T-helper 1 cell treated with Interleukin-12 subunit alpha and Interleukin-12 subunit beta and Interleukin-4 antibody, amounts not matched to agents 30 μg/mL and 1 μg/mL, for 36 hours (primary cell): ENCODE results near the gene ZNF175.

Experiments
- H3K27ac Mint-ChIP-seq: one replicate; pipeline ENCODE4 v1.8.0; 2021; ENCODE audit warnings: mild to moderate bottlenecking, mixed read lengths
- H3K27me3 Mint-ChIP-seq: one replicate; pipeline ENCODE4 v1.8.0; 2021; ENCODE audit warnings: low read depth, mixed read lengths
- H3K36me3 Mint-ChIP-seq: one replicate; pipeline ENCODE4 v1.8.0; 2021; ENCODE audit warnings: low read depth, mixed read lengths
- H3K4me1 Mint-ChIP-seq: one replicate; pipeline ENCODE4 v1.8.0; 2021; ENCODE audit warnings: low read depth, mixed read lengths
- H3K4me3 Mint-ChIP-seq: one replicate; pipeline ENCODE4 v1.8.0; 2021; ENCODE audit warnings: mild to moderate bottlenecking, moderate library complexity, mixed read lengths
- H3K9me3 Mint-ChIP-seq: one replicate; pipeline ENCODE4 v1.8.0; 2021; ENCODE audit warnings: mixed read lengths

ZNF175 gene

DNA sequence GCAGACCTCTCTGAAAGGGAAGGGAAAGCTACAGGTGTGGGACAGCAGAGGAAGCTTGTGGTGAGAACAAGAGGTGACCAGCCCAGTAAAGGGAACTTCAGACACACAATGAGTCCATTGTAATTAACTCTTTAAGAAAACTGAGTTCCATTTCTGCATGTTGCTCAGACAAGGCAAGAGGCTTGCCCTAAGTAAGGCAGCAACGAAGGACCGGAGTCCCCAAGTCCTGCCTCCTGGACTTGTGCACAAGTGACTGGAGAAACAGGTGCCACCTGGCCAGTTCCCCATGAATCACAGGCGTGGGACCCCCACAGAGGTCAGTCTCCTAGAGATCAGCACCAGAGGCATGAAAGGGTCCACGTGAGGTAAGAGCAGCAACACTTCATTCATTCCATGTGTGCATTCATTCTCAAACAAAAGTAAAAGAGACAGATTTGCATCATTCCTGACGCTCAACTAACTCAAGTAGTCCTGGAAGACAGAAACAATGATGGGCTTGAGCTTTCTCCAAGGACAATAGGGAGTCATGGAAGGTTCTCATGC, 24.9 kb upstream of the ZNF175 start:
- Mint-ChIP-seq H3K4me3 (no peak overlapping the region), H3K27ac (no peak overlapping the region), H3K4me1 (peaks cover 15% of the 10 kb centered on the region), H3K27me3 (peaks cover 26% of the 10 kb centered on the region), H3K9me3 (no peaks in the 10 kb centered on the region), H3K36me3 (no peaks in the 10 kb centered on the region)

DNA sequence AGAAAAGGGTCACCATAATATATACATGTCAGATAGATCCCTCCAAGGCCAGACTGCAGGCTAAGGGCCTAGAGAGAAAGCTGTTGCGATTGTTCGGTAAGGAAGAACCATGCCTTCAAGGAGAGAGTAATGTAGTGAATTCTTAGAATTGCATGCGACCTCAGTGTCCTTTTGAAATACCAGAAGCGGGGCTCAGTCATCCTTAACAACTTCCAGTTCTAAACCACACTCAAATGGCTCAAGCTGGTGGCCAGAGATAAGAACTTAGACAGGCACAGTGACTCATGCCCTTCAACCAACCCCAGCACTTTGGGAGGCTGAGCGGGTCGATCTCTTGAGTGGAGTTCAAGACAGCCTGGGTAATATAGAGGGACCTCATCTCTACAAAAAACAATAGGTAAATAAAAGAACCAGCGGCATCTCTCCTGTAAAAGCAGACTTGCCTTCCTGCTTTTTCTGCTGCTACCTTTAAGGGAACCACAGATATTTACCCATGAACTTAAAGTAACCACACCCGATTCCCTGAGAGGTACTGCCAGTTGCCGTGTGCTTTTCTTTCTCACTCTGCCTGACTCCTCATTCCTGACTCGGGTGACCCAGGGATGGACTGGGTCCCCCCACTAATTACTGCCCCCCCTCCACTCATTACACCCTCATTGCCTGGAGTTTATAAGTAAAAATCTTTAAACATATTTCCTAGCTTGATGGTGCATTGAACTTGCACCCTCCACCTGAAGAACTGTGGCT, 24.3 kb upstream of the ZNF175 start:
- Mint-ChIP-seq H3K27me3 (peaks cover 21% of the 10 kb centered on the region), H3K4me1 (peaks cover 21% of the 10 kb centered on the region)

DNA sequence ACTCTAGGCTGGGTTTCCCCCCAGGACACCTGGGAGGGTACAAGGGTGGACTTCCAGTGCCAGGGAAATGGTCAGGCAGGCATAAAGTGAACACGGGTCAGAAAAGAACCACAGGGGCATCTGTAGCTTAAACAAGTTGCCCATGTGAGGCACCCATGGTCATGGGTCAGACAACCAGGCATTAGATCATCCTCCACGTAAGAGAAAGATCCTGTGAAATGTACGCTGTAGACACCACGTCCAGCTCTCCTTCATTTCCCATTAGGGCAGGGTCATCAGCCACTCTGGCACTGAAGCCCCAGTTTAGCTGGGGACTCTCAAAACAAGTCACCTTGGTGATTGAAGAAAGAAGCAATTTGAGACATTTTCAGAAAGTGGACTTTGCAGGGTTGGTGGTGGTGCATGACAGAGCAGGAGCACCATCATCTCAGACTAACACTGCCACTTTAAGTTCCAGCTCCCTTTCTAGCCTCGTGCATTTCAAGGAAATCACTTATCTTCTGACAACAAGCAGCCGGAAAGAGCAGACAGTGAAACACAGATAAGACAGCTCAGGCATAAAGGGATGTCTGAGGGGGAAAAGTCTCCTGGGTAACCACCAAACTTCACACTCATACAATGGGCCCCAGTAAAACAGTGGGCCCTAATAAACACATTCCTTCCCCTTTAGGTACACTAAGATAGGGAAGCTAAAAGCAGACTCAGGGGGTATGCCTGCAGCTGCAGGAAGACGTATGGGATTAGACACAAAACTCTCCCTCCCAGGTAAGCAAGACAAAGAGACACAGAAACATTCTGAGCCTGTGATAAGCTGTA, 23.5 kb upstream of the ZNF175 start:
- Mint-ChIP-seq H3K36me3 (no peaks in the 10 kb centered on the region), H3K4me1 (peaks cover 24% of the 10 kb centered on the region), H3K27me3 (peaks cover 20% of the 10 kb centered on the region), H3K4me3 (no peak overlapping the region), H3K27ac (peak overlapping the region; percentile 64), H3K9me3 (no peaks in the 10 kb centered on the region)

More for the DNA sequence above, 24.3 kb upstream of the ZNF175 start:
- Mint-ChIP-seq H3K4me3 (no peak overlapping the region), H3K9me3 (no peaks in the 10 kb centered on the region), H3K36me3 (no peaks in the 10 kb centered on the region), H3K27ac (no peak overlapping the region)

DNA sequence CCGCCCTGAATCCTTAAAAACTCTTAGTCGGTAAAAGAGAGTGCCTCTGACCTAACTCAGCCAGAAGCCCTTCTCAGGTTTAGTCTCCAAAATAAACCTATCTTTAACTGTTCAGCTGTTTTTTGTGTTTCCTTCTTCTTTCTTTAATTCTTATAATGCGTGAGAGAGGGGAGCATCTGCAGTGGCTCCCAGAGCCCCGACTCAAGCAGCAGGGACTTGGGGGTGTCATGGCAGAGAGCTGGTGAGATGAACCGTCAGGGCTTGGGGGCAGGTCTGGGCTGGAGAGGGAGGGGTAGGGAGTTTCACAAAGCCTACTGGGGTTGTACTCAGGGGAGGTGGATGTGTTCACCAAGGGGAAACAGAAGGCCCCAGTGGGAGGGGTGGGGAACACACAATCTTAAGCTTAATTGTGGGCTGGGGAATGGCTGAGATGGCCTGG, 22.9 kb upstream of the ZNF175 start:
- H3K27me3 Mint-ChIP-seq: peaks cover 22% of the 10 kb centered on the region

DNA sequence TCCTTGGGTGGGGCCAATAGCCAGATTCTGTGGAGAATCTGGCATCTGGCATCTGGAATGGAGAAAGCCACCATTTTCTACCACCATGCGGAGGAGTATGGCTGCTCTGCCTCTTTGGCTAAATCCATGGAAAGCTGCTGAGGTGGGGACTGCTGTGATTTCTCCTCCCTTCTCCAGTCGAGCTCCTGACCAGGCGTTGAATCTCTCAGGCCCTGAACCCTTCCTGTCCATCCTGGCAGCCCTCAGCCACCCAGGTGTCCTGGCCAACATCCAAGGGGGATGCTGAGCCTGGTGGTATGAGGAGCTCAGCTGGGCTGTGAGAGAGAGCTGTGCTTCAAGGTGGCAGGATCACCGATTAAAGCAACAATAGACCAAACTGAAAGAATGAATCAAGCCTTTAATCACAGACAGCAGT, 22.2 kb upstream of the ZNF175 start:
- no peaks in the 10 kb centered on the region for H3K36me3 Mint-ChIP-seq
- no peak overlapping the region for H3K27ac Mint-ChIP-seq
- no peaks in the 10 kb centered on the region for H3K9me3 Mint-ChIP-seq
- no peak overlapping the region for H3K4me3 Mint-ChIP-seq
- peaks cover 24% of the 10 kb centered on the region for H3K4me1 Mint-ChIP-seq
- H3K27me3 Mint-ChIP-seq: peaks cover 22% of the 10 kb centered on the region

More for the DNA sequence above, 22.9 kb upstream of the ZNF175 start:
- no peaks in the 10 kb centered on the region for H3K36me3 Mint-ChIP-seq
- no peak overlapping the region for H3K27ac Mint-ChIP-seq
- H3K9me3 Mint-ChIP-seq: no peaks in the 10 kb centered on the region
- H3K4me3 Mint-ChIP-seq: no peak overlapping the region
- peaks cover 24% of the 10 kb centered on the region for H3K4me1 Mint-ChIP-seq

DNA sequence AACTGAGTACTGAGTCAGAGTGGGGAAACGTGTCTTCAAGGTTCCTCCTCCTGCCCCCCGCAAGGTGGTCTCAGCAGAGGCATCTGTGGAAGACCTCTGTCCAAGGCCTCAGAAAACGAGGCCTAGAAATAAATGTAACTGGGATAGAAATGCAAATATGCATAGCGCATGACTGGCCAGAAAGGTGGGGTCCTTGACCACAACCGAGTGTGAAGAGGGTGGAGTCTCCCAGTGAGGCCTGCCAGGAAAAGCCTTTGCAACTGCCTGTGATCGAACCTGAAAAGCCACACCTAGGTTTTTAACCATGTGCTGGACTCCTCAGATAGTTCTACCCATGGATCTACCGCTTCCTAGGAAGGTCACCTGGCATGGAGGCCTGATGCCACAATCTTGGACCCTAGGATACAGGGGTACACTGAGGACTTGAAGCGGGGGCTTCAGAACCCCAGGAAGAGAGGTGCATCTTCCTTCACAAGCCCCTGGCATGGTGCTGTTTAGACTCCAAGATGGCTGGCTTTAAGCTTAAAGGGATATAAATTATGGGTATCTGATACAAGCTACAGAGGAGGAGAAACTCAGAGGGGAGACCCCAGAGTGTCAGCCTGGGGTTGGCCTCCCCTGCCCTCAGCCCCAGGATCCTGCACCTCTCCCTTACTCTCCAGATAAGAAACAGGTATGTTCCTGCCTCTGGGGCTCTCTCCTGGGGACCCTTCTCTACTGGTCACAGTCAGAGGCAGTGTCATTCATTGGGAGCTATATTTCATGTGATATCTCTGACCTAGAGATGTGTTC, 21.4 kb upstream of the ZNF175 start:
- no peak overlapping the region for H3K27ac Mint-ChIP-seq
- H3K9me3 Mint-ChIP-seq: no peaks in the 10 kb centered on the region
- peaks cover 24% of the 10 kb centered on the region for H3K4me1 Mint-ChIP-seq
- H3K36me3 Mint-ChIP-seq: no peaks in the 10 kb centered on the region
- peak overlapping the region; percentile 28 for H3K4me3 Mint-ChIP-seq
- peaks cover 22% of the 10 kb centered on the region for H3K27me3 Mint-ChIP-seq

DNA sequence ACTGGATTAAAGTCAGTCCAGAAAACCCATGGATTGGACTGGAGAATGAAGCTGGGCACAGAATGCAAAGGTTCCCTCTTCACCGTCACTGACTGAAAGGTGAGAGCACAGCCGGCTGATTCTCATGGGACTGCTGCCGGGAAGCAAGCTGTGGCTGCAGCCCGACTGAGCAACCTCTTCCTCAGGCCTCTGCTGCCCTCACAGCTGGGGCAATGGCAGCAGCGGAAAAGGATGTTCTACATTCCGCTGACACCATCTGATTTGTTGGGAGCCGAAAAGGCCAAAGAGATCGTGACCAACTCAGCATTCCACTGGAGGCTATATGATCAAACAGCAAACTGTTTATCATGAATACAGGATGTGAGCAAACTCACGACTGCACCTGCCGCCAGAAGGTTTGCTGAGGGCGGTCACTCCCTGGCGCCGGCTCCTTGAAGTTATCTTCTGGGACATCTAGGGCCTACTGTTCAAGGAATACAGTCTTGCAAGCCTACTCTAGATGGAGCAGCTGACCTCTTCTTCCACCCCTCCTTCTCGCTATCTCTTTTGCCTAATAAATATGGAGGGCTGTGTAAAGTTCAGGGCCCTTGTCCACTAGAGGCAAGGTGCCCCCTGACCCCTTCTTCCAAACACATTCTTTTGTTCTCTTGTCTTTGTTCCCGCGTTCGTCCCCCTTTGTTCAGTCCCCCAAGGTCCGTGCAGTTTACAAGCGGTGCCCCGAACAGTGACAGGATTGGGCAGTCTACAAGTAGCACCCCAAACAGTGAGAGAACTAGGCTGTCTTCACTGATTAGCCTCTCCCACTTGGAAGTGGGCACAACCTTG, 20.0 kb upstream of the ZNF175 start:
- Mint-ChIP-seq H3K27me3 (peaks cover 22% of the 10 kb centered on the region), H3K9me3 (no peaks in the 10 kb centered on the region), H3K36me3 (no peaks in the 10 kb centered on the region), H3K4me1 (peaks cover 24% of the 10 kb centered on the region), H3K27ac (no peak overlapping the region), H3K4me3 (peak overlapping the region; percentile 10)

DNA sequence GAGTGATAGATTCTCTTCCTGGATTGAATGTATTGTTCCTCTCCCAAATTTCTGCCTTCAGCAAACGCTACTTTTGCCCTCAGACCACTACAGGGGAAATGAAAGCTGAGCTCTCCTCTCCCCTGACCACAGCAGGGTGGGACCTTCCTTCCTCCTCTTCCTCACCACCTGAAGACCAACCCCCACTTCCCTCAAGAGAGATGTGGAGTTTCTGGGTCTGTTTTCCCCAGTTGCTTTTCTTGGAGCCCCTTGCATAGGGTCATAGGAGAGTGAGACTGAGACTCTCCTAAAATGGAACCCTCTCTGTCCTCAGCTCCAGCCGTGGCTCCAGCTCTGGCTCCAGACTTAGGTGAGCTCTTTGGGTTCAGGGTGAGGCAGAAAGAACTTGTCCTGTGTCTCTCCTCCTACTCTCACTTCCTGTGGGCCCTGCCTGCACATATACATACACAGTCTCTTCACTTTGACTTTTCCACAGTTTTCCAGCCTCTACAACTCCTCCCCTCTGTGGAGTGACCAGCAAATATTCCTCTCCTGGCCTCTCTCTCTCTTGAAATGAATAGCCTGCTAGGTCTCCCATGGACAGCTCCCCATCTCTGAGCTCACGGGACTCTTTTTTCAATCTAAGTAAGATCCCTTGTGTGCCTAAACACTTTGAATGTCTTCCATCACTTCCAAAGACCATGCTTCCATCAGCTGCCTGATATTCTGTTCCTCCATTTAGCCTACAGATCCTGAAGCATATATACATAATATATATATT, 19.2 kb upstream of the ZNF175 start:
- Mint-ChIP-seq H3K27ac (no peak overlapping the region), H3K36me3 (no peaks in the 10 kb centered on the region), H3K4me1 (peaks cover 19% of the 10 kb centered on the region), H3K27me3 (peaks cover 14% of the 10 kb centered on the region), H3K9me3 (no peaks in the 10 kb centered on the region), H3K4me3 (no peak overlapping the region)

DNA sequence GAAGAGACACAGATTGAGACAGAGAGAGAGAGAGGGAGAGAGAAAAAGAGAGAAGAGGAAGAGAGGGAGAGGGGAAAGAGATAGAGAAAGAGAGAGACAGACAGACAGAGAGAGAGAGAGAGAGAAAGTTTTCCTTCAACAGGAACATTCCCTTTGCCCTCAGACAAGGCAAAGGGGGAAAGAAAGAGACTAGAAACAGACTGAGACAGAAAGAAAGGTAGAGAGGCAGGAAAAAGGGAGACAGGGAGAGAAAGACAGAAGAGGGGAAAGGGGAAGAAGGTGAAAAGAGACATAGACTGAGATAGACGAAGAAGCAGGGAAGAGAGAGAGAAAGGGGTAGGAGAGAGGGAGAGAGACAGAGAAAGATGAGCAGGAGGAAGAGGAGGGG, 18.5 kb upstream of the ZNF175 start:
- Mint-ChIP-seq H3K27ac (no peak overlapping the region), H3K9me3 (no peaks in the 10 kb centered on the region), H3K27me3 (peaks cover 13% of the 10 kb centered on the region), H3K4me1 (peaks cover 19% of the 10 kb centered on the region), H3K36me3 (no peaks in the 10 kb centered on the region), H3K4me3 (no peak overlapping the region)

DNA sequence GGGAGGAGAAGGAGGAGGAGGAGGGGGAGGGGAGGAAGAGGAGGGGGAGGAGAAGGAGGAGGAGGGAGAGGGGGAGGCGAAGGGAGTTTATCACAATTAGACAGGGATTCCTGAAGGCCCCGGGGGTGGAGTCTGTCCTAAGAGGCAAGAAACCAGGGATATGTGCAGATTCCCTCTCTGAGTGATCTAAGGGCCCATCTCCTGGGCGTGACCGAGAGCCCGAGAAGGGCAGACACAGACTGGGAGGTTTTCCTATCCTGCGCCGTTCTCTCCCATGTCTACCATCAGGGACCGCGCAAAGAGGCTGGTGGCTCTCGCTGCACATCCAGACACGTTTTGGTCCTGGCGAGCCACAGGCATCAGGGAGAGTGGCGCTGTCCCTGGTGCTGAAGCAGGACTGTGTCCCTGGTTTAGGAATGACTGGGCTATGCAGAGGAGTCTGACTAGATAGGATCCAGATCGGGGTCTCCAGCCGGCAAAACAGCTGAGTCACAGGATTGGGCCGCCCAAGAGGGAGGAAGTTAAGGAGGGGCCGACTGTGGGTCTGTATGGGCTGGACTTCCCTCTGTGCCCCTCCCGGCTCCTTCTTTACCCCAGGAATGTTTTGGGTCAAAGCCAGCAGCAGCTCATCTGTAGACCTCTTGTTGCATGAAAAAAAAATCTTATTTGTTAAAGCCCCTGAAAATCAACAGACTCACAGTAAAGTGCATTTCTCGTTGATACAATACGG, 17.9 kb upstream of the ZNF175 start:
- Mint-ChIP-seq H3K36me3 (no peaks in the 10 kb centered on the region), H3K27ac (no peak overlapping the region), H3K4me3 (no peak overlapping the region), H3K9me3 (no peaks in the 10 kb centered on the region), H3K4me1 (peaks cover 15% of the 10 kb centered on the region), H3K27me3 (peaks cover 7% of the 10 kb centered on the region)

DNA sequence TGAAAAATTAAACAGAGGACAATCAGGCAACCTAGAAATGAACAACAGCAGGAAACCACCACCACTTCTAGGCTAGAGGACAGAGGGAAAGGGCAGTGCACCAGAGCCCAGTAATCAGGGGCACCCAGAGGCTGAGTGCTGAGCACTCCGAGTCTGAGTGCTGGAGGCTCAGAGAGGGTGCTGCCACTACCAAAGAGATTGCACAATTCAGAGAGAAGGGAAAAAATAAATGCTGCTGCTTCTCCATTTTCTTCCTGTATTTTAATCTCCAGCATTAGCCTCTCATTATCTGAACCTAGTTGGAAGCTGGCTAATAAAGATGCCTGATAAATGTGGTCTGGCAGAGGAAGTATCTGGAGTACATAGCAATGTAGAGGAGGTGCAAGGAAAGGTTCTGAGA, 11.8 kb upstream of the ZNF175 start:
- Mint-ChIP-seq H3K36me3 (no peaks in the 10 kb centered on the region), H3K4me1 (no peaks in the 10 kb centered on the region), H3K27me3 (peaks cover 8% of the 10 kb centered on the region), H3K4me3 (no peak overlapping the region), H3K9me3 (no peaks in the 10 kb centered on the region), H3K27ac (no peak overlapping the region)

DNA sequence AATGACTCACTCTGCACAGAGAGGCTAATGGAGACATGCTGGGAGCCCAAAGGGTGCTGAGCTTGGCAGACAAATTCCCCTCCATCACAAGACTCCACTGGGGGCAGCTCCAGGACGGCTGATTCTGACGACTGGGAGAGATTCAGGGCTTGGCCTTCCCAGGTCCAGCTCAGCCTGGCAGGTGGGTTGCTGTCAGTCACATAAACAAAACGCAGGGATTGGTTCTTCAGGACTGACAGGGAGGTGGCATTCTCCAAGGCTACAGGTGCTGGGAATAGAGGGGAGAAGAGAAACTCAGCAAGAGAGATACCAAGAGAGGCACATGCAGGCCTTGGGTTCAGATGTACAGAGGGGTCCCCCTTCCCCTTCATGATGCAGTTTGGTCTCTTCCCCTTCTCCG, 10.7 kb upstream of the ZNF175 start:
- H3K9me3 Mint-ChIP-seq: no peaks in the 10 kb centered on the region
- H3K4me1 Mint-ChIP-seq: no peaks in the 10 kb centered on the region
- no peak overlapping the region for H3K4me3 Mint-ChIP-seq
- no peak overlapping the region for H3K27ac Mint-ChIP-seq
- H3K36me3 Mint-ChIP-seq: no peaks in the 10 kb centered on the region
- peaks cover 10% of the 10 kb centered on the region for H3K27me3 Mint-ChIP-seq

DNA sequence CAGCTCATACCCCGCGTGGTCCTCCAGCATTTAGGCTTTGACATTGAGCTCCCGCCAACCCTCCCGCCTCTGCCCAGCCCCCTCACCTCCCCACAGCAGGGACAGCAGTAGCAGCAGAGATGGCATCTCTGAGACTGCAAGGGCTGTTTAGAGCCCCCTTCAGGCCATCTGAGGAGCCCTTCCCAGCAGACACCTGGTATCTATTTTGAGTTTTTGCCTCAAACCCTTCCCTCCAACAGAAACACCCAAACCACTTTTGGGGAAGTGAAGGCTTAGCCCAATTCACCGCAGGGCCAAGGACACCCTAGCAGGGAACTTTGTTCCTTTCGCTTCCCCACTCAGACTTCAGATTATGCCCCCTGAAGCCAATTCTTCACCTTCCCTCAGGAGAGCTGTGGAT, 6.3 kb upstream of the ZNF175 start:
- no peaks in the 10 kb centered on the region for H3K9me3 Mint-ChIP-seq
- H3K36me3 Mint-ChIP-seq: no peaks in the 10 kb centered on the region
- no peak overlapping the region for H3K4me3 Mint-ChIP-seq
- H3K27me3 Mint-ChIP-seq: peaks cover 30% of the 10 kb centered on the region
- peaks cover 1% of the 10 kb centered on the region for H3K4me1 Mint-ChIP-seq
- no peak overlapping the region for H3K27ac Mint-ChIP-seq
